Measurements from ENCODE around the gene WDR83. TPM values are rescaled to one million over a fixed set of nuclear protein-coding genes. Genes with fewer than 3 reads are reported as not detected.

Gene WDR83
- total RNA-seq, 4 donors from 2014 or later, result 10.0 to 19.7 (median 13.9) TPM

DNA sequence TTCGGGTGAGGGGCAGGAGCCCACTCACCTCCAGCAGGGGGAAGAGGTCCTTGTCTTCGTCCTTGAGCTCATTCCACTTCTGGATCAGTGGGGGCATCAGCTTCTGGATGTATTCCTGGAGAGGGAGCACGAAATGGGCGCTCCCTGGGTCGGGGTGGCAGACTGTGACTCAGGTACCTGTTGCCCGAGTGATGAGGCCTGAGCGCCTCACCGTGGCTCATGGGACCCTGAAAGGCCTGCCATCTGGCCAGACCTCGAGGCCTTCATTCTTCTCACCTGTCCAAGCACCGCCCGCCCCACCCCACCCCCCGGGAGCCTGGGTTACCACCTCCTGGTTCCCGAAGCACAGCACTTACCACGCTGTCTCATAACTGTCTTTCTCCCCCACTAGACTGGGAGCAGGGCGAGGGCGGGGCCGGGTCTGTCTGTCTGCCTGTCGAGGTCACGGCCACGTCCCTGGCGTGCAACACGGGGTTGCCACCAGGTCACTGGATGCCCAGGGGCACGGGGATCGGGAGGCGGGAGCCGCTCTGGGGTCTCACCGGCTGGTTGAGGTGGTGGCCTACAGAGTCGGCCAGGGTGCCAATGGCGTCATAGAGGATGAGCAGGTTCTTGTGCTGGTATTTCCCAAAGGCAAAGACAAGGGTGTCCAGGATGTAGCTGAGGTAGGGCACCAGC lies 39.2 kb downstream of the WDR83 start:
- Histone ChIP-seq H3K9me3 (no peaks in the 10 kb centered on the region), H3K4me3 (no peak overlapping the region), H3K36me3 (peaks cover 91 to 100% (median 100%) of the 10 kb centered on the region in 4 donors), H3K27ac (replicated peaks in 1 of 4) (no peak overlapping the region), H3K4me1 (no peaks in the 10 kb centered on the region), H3K27me3 (no peaks in the 10 kb centered on the region)
- WGBS, result 76% methylated on average over 7 of the region's 29 CpGs
- DNase-seq (ENCODE audit: extremely low spot score), result no peak
- TF ChIP-seq POLR2A (IDR thresholded peaks at IDR 0.05; ENCODE audit: low read depth) (no peak), POLR2AphosphoS5 (IDR thresholded peaks at IDR 0.05) (no peak), EP300 (IDR thresholded peaks at IDR 0.05) (no peak)
- TF ChIP-seq, protein P1, sequence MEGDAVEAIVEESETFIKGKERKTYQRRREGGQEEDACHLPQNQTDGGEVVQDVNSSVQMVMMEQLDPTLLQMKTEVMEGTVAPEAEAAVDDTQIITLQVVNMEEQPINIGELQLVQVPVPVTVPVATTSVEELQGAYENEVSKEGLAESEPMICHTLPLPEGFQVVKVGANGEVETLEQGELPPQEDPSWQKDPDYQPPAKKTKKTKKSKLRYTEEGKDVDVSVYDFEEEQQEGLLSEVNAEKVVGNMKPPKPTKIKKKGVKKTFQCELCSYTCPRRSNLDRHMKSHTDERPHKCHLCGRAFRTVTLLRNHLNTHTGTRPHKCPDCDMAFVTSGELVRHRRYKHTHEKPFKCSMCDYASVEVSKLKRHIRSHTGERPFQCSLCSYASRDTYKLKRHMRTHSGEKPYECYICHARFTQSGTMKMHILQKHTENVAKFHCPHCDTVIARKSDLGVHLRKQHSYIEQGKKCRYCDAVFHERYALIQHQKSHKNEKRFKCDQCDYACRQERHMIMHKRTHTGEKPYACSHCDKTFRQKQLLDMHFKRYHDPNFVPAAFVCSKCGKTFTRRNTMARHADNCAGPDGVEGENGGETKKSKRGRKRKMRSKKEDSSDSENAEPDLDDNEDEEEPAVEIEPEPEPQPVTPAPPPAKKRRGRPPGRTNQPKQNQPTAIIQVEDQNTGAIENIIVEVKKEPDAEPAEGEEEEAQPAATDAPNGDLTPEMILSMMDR (IDR thresholded peaks at IDR 0.05), result no peak
- intact Hi-C loops (cut with DNase I), result no loop called here

DNA sequence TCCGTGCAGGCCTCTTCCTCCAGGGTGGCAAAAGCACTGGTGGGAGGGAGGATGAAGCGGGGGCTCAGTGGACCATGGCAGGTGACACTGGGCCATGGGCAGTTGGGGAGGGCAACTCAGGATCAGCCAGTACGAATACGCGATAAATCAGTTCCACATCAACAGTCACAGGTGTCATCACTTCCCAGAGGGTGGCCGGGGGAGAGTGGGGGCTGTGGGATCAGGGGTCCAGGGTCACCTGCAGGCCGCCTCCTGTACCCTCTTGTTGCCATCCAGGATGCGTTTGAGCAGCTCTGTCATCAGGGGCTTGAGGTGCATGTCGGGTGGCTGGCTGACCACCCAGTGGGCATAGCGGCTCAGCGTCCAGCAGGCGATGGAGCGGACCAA lies 39.7 kb downstream of the WDR83 start:
- TF ChIP-seq POLR2A (IDR thresholded peaks at IDR 0.05; ENCODE audit: low read depth) (no peak), EP300 (IDR thresholded peaks at IDR 0.05) (no peak), POLR2AphosphoS5 (IDR thresholded peaks at IDR 0.05) (no peak)
- TF ChIP-seq, protein P1 (IDR thresholded peaks at IDR 0.05), result no peak
- H3K27me3 ChIP-seq, result no peaks in the 10 kb centered on the region
- no peaks in the 10 kb centered on the region for H3K4me1 ChIP-seq
- no peak overlapping the region for H3K4me3 ChIP-seq
- intact Hi-C loops (cut with DNase I), result no loop called here
- no peak for DNase-seq (ENCODE audit: extremely low spot score)
- H3K27ac ChIP-seq (replicated peaks in 1 of 4), result no peak overlapping the region
- H3K36me3 ChIP-seq, result peaks cover 91 to 100% (median 100%) of the 10 kb centered on the region in 4 donors
- 90% methylated on average over 9 of the region's 13 CpGs for WGBS
- no peaks in the 10 kb centered on the region for H3K9me3 ChIP-seq

DNA sequence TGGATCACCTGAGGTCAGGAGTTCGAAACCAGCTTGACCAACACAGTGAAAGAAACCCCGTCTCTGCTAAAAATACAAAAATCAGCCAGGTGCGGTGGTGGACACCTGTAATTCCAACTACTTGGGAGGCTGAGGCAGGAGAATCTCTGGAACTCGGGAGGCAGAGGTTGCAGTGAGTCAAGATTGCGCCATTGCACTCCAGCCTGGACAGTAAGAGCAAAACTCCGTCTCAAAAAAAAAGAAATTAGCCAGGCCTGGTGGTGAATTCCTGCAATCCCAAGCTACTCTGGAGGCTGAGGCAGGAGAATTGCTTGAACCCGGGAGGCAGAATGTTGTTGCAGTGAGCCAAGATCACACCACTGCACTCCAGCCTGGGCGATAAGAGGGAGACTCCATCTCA lies 42.0 kb downstream of the WDR83 start:
- H3K27ac ChIP-seq (replicated peaks in 1 of 4), result no peak overlapping the region
- peaks cover 0 to 4% (median 2%) of the 10 kb centered on the region in 4 donors for H3K4me1 ChIP-seq
- 93% methylated on average over 8 of the region's 8 CpGs for WGBS
- intact Hi-C loops (cut with DNase I), result no loop called here
- H3K4me3 ChIP-seq, result no peak overlapping the region
- no peak for DNase-seq (ENCODE audit: extremely low spot score)
- TF ChIP-seq EP300 (IDR thresholded peaks at IDR 0.05) (no peak), POLR2AphosphoS5 (IDR thresholded peaks at IDR 0.05) (no peak), POLR2A (IDR thresholded peaks at IDR 0.05; ENCODE audit: low read depth) (no peak)
- TF ChIP-seq, protein P1 (IDR thresholded peaks at IDR 0.05), result no peak
- H3K36me3 ChIP-seq, result peaks cover 86 to 98% (median 96%) of the 10 kb centered on the region in 4 donors
- no peaks in the 10 kb centered on the region for H3K9me3 ChIP-seq
- no peaks in the 10 kb centered on the region for H3K27me3 ChIP-seq

DNA sequence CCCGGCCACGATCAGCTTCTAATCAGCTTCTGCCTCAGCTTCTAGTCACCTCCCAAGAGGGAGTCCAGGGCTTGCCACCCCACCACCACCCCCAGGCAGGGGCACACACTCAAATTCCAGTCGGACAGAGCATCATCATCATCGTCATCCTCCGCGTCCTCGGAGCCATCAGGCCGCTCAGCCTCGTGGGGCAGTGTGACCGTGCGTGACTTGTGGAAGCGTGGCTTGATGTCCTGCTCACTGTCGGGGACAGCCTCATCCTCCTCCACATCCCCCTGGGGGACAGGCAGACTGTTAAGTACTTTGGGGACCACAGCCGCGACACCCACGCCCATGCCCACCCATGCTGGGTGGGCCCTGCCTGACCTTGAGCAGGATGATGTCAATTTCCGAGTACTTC lies 44.6 kb downstream of the WDR83 start:
- Histone ChIP-seq H3K27me3 (no peaks in the 10 kb centered on the region), H3K9me3 (no peaks in the 10 kb centered on the region), H3K4me1 (peaks cover 0 to 4% (median 2%) of the 10 kb centered on the region in 4 donors), H3K27ac (replicated peaks in 1 of 4) (no peak overlapping the region), H3K4me3 (no peak overlapping the region), H3K36me3 (peaks cover 81 to 98% (median 96%) of the 10 kb centered on the region in 4 donors)
- TF ChIP-seq POLR2A (IDR thresholded peaks at IDR 0.05; ENCODE audit: low read depth) (no peak), POLR2AphosphoS5 (IDR thresholded peaks at IDR 0.05) (no peak), EP300 (IDR thresholded peaks at IDR 0.05) (no peak)
- TF ChIP-seq, protein P1 (IDR thresholded peaks at IDR 0.05), result no peak
- DNase-seq (ENCODE audit: extremely low spot score), result no peak
- intact Hi-C loops (cut with DNase I), result no loop called here
- 89% methylated on average over 17 of the region's 17 CpGs for WGBS
